GM18519 (cell line): ENCODE measurements around the gene PVALEF.

ENCODE experiments used
- ATAC-seq: cut with Tn5 transposase; IDR thresholded peaks from one replicate; pipeline ENCODE4 v1.9.1; 2021; ENCODE audit warnings: mild to moderate bottlenecking, moderate library complexity; ENCODE audit not compliant: unreplicated experiment, low FRiP score

Gene PVALEF

GRCh38 chr17:81179861-81180260 lies 14.6 kb downstream of the PVALEF start:
- ATAC-seq, result no peak

- no peak for ATAC-seq
Measured at GRCh38 chr17:81180836-81181810, 15.8 kb downstream of the PVALEF start.

- no peak for ATAC-seq
Measured at GRCh38 chr17:81181811-81182185, 16.5 kb downstream of the PVALEF start.

- no peak for ATAC-seq
Measured at GRCh38 chr17:81182596-81182995, 17.3 kb downstream of the PVALEF start.

GRCh38 chr17:81183316-81183715 lies 18.0 kb downstream of the PVALEF start:
- ATAC-seq, result no peak

- no peak for ATAC-seq
Measured at GRCh38 chr17:81183807-81184206, 18.5 kb downstream of the PVALEF start.

- no peak for ATAC-seq
Measured at GRCh38 chr17:81184555-81184954, 19.2 kb downstream of the PVALEF start.

GRCh38 chr17:81186203-81186602 lies 20.9 kb downstream of the PVALEF start:
- no peak for ATAC-seq

- ATAC-seq, result no peak
Measured at GRCh38 chr17:81187120-81187519, 21.8 kb downstream of the PVALEF start.

- no peak for ATAC-seq
Measured at GRCh38 chr17:81187586-81188490, 22.5 kb downstream of the PVALEF start.

- no peak for ATAC-seq
Measured at GRCh38 chr17:81188491-81188840, 23.2 kb downstream of the PVALEF start.

- ATAC-seq, result no peak
Measured at GRCh38 chr17:81189016-81189415, 23.7 kb downstream of the PVALEF start.

- ATAC-seq, result no peak
Measured at GRCh38 chr17:81189670-81190530, 24.6 kb downstream of the PVALEF start.

- no peak for ATAC-seq
Measured at GRCh38 chr17:81190591-81190990, 25.3 kb downstream of the PVALEF start.

- ATAC-seq, result no peak
Measured at GRCh38 chr17:81191116-81191515, 25.8 kb downstream of the PVALEF start.

GRCh38 chr17:81191646-81192045 lies 26.3 kb downstream of the PVALEF start:
- ATAC-seq, result no peak

- ATAC-seq, result no peak
Measured at GRCh38 chr17:81192386-81193050, 27.2 kb downstream of the PVALEF start.

GRCh38 chr17:81193051-81193410 lies 27.7 kb downstream of the PVALEF start:
- no peak for ATAC-seq

GRCh38 chr17:81193470-81194224 lies 28.3 kb downstream of the PVALEF start:
- no peak for ATAC-seq
